Islet precursor cell (in vitro differentiated cells): Measurements from ENCODE around the gene OR11H7.
"Not testable (repeated sequence)": the region's sequence is repeated elsewhere in the genome, so short reads cannot be mapped to it uniquely, and the experiment has no call there.

Experiments used
- DNase-seq: peaks from one replicate; pipeline ENCODE4 v3.0.0-alpha.2; 2018

Gene OR11H7

GRCh38 chr14:20280265-20280664, 51.5 kb downstream of the OR11H7 start:
- not testable (repeated sequence) for DNase-seq
